SJSA1 (cell line): ENCODE results near the gene PREB. TPM values are rescaled to one million over a fixed set of nuclear protein-coding genes. Genes with fewer than 3 reads are reported as not detected.

ENCODE experiments used
- DNase-seq, 2 experiments: peaks; one replicate each; pipeline ENCODE4 v3.0.0-alpha.2; 2015 to 2020; ENCODE audit warnings: low spot score in 2 of 2, low read depth in 1 of 2
- H3K27ac ChIP-seq: fragments of 250-450 bp; sonication (Bioruptor Pico); 2 replicates; pipeline ENCODE4 v1.5.1; 2020; ENCODE audit warnings: mild to moderate bottlenecking, moderate library complexity
- H3K27me3 ChIP-seq: fragments of 250-450 bp; sonication (Bioruptor Pico); replicated peaks from 2 replicates; pipeline ENCODE4 v1.5.1; 2020; ENCODE audit warnings: mild to moderate bottlenecking, moderate library complexity
- H3K36me3 ChIP-seq: fragments of 250-450 bp; sonication (Bioruptor Pico); 2 replicates; pipeline ENCODE4 v1.5.1; 2020; ENCODE audit warnings: mild to moderate bottlenecking
- H3K4me1 ChIP-seq: fragments of 250-450 bp; sonication (Bioruptor Pico); replicated peaks from 2 replicates; pipeline ENCODE4 v1.6.1; 2021; ENCODE audit warnings: mild to moderate bottlenecking
- H3K4me3 ChIP-seq: fragments of 250-450 bp; sonication (Bioruptor Pico); 2 replicates; pipeline ENCODE4 v1.5.1; 2020; ENCODE audit warnings: mild to moderate bottlenecking
- H3K9me3 ChIP-seq: fragments of 250-450 bp; sonication (Bioruptor Pico); replicated peaks from 2 replicates; pipeline ENCODE4 v1.5.1; 2020; ENCODE audit warnings: mild to moderate bottlenecking
- total RNA-seq: library from RNA; depleted of rRNA; stranded (reverse); fragments of >200 nt; shearing (Covaris generic); gene quantifications from 2 replicates; pipeline ENCODE4 v1.2.3, GENCODE V29; 2014

PREB gene
- total RNA-seq, 1 experiment from 2014 or later = 101 TPM

DNA sequence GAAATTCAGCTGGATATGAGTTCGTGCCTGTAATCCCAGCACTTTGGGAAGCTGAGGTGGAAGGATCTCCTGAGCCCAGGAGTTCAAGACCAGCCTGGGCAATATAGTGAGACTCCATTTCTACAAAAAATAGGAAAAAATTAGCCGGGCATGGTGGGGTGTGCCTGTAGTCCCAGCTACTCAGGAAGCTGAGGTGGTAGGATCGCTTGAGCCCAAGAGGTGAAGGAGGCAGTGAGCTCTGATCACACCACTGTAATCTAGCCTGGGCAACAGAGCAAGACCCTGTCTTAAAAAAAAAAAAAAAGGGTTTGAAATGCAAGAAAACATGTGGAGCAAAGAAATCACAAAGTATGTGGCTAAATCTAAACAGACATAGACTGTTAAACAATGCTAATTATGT is 25.4 kb downstream of the PREB start:
- Histone ChIP-seq H3K36me3 (no peaks in the 10 kb centered on the region), H3K4me3 (no peak overlapping the region)
- no peak for DNase-seq

GRCh38 chr2:27108221-27108620 is 26.2 kb downstream of the PREB start:
- DNase-seq = no peak
- Histone ChIP-seq H3K27ac (no peak overlapping the region), H3K4me1 (no peaks in the 10 kb centered on the region), H3K36me3 (no peaks in the 10 kb centered on the region), H3K27me3 (no peaks in the 10 kb centered on the region), H3K9me3 (no peaks in the 10 kb centered on the region; the same call in 1 of the 2 replicates), H3K4me3 (no peak overlapping the region)

More for the DNA sequence above, 25.4 kb downstream of the PREB start:
- H3K4me1 ChIP-seq = no peaks in the 10 kb centered on the region
- no peaks in the 10 kb centered on the region for H3K27me3 ChIP-seq
- H3K27ac ChIP-seq = no peak overlapping the region
- H3K9me3 ChIP-seq = no peaks in the 10 kb centered on the region; the same call in 1 of the 2 replicates

DNA sequence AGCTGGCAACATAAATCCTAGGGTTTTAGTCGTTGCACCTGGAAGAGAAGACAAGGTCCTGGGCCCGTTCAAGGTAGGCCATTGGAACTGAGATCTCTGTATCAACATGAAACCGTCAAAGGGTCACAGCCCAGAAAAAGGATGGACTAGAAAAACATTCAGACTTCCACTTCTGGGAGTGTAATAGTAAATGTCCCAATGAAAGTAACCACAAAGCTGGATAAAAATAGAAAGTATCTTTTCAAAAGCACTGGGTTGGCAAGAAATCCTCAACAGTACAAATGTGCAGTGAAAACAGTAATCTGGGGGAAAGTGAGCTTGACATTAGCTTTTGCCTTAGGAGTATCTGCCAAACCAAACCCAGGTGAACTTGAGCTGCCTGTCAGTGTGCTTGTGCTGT is 28.5 kb downstream of the PREB start:
- Histone ChIP-seq H3K27ac (no peak overlapping the region), H3K27me3 (no peaks in the 10 kb centered on the region), H3K36me3 (no peaks in the 10 kb centered on the region), H3K9me3 (no peaks in the 10 kb centered on the region; the same call in 1 of the 2 replicates), H3K4me1 (no peaks in the 10 kb centered on the region), H3K4me3 (no peak overlapping the region)
- no peak for DNase-seq

DNA sequence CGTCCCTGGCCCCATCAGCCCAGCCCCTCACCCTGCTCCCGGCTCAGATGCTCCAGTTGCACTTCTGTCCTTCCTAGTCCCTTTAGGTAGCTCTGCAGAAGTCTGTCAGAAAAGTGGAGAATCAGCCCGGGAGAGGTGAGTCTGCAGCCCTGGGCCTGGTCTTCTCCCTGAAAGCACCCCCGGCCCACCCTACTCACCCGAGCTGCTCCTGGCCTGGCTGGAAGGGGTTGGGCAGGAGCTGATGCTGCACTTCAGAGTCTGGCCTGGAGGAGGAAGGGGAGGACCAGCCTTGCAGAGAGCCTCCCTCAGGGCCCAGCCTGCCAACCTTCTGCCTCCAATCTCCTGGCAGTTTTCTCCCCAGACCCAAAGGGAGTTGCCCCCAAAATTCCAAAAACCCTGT is 32.1 kb downstream of the PREB start:
- H3K36me3 ChIP-seq = no peaks in the 10 kb centered on the region
- H3K4me1 ChIP-seq = no peaks in the 10 kb centered on the region
- DNase-seq = no peak
- H3K27ac ChIP-seq = no peak overlapping the region
- no peaks in the 10 kb centered on the region for H3K27me3 ChIP-seq
- no peak overlapping the region for H3K4me3 ChIP-seq
- H3K9me3 ChIP-seq = no peaks in the 10 kb centered on the region; the same call in 1 of the 2 replicates

- no peaks in the 10 kb centered on the region for H3K27me3 ChIP-seq
- no peak overlapping the region for H3K27ac ChIP-seq
- no peaks in the 10 kb centered on the region for H3K36me3 ChIP-seq
- no peak overlapping the region for H3K4me3 ChIP-seq
- H3K4me1 ChIP-seq = peaks cover 4% of the 10 kb centered on the region
- H3K9me3 ChIP-seq = no peaks in the 10 kb centered on the region
- DNase-seq = no peak
Measured at GRCh38 chr2:27100036-27100435, 34.4 kb downstream of the PREB start.

GRCh38 chr2:27099334-27099955 is 35.0 kb downstream of the PREB start:
- no peak for DNase-seq
- Histone ChIP-seq H3K36me3 (no peaks in the 10 kb centered on the region), H3K9me3 (no peaks in the 10 kb centered on the region), H3K27ac (no peak overlapping the region), H3K27me3 (no peaks in the 10 kb centered on the region), H3K4me3 (no peak overlapping the region), H3K4me1 (peaks cover 4% of the 10 kb centered on the region)

GRCh38 chr2:27097341-27097740 is 37.1 kb downstream of the PREB start:
- no peak overlapping the region for H3K27ac ChIP-seq

GRCh38 chr2:27096748-27097297 is 37.6 kb downstream of the PREB start:
- Histone ChIP-seq H3K4me1 (peaks cover 4% of the 10 kb centered on the region), H3K27me3 (no peaks in the 10 kb centered on the region), H3K27ac (no peak overlapping the region), H3K36me3 (no peaks in the 10 kb centered on the region), H3K4me3 (no peak overlapping the region), H3K9me3 (no peaks in the 10 kb centered on the region)
- DNase-seq = no peak

More at GRCh38 chr2:27097341-27097740, 37.1 kb downstream of the PREB start:
- no peaks in the 10 kb centered on the region for H3K9me3 ChIP-seq
- H3K27me3 ChIP-seq = no peaks in the 10 kb centered on the region
- DNase-seq = no peak
- peaks cover 4% of the 10 kb centered on the region for H3K4me1 ChIP-seq
- H3K36me3 ChIP-seq = no peaks in the 10 kb centered on the region
- H3K4me3 ChIP-seq = no peak overlapping the region

DNA sequence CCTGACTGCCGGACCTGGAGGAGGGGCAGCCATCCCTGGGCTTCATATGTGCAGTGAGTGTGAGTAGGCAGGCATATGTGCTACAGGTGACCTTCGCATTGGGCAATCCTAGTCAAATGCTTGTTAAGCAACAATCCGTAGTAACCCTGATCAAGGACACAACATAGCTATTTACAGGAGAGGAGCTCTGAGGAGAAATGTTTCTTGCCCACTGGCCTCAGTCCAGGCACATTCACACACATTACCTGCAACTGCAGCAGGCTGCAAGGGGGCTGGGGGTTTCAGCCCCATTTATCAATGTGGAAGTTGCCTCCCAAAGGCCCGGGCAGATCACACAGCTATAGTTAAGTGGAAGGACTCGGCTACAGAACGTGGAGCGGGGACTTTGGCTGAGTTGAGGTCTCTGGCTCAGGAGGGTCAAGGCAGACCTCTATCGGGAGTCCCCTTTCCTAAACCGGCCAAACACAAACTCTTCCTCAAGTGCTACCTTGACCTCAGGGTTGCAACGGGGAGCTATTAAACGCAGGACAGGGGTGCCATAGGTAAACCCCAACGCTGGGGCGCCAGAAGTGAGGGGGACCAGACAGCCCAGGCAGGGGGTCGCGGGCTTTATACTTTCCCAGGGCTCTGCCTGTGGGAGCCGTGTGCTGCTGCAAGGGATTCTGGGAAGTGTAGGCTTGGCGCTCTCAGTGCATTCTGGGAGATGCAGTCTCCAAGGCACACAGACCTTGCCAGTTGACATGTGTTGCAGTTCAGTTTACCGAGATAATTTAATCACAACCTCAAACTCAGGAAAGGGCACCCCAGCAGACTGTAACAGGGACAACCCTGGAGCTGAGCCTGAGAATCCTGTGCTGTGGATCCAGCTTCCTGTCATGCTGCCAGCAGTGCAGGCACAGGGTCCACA is 38.4 kb downstream of the PREB start:
- no peaks in the 10 kb centered on the region for H3K9me3 ChIP-seq
- peaks cover 4% of the 10 kb centered on the region for H3K4me1 ChIP-seq
- no peak for DNase-seq
- H3K36me3 ChIP-seq = no peaks in the 10 kb centered on the region
- no peaks in the 10 kb centered on the region for H3K27me3 ChIP-seq
- no peak overlapping the region for H3K4me3 ChIP-seq
- no peak overlapping the region for H3K27ac ChIP-seq

DNA sequence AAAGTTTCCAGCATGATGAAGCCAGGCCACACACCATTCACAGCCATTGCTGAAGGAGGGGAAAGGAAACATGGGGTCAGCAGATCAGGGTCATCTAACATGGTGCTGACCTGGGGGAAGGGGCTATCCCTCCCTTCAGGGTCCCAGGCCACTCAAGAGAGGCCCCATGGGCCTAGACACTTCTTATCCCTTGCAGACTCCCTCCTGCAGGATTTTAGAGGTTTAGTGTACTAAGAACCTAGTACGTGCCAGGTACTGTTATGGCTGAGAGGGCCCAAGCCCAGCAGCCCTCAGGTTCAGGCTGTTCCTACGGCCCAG is 39.0 kb downstream of the PREB start:
- H3K36me3 ChIP-seq = no peaks in the 10 kb centered on the region
- no peak for DNase-seq
- H3K4me1 ChIP-seq = peaks cover 4% of the 10 kb centered on the region
- H3K27ac ChIP-seq = no peak overlapping the region
- no peak overlapping the region for H3K4me3 ChIP-seq
- no peaks in the 10 kb centered on the region for H3K27me3 ChIP-seq
- no peaks in the 10 kb centered on the region for H3K9me3 ChIP-seq

DNA sequence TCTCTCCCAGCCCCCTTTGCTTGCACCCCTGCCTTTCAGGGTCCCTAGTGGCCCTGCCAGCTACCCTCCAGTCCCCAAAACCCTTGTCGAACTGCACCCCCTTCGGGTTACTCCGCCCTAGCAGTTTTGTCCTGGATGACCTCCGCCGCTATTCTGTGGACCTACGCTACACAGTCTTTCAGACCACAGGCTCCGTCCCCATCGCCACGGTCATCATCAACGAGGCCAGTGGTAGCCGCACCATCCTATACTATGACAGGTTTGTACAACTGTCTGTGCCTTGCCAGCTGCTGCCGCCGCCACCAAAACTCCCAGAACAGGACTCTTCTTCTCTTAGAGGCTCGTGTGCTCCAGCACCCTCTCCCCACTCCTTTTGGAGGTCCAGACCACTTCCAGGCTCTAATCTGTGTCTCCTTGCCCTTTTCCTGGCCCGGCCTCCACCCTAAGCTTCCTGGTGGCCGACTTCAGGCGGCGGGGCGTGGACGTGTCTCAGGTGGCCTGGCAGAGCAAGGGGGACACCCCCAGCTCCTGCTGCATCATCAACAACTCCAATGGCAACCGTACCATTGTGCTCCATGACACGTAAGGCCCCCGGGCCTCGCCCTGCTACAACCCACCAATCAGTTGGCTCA is 40.0 kb downstream of the PREB start:
- H3K27me3 ChIP-seq = no peaks in the 10 kb centered on the region
- H3K36me3 ChIP-seq = no peaks in the 10 kb centered on the region
- no peak overlapping the region for H3K4me3 ChIP-seq
- no peaks in the 10 kb centered on the region for H3K9me3 ChIP-seq
- H3K27ac ChIP-seq = no peak overlapping the region
- peaks cover 4% of the 10 kb centered on the region for H3K4me1 ChIP-seq
- no peak for DNase-seq

GRCh38 chr2:27093430-27094352 is 40.7 kb downstream of the PREB start:
- H3K4me1 ChIP-seq = peaks cover 4% of the 10 kb centered on the region
- no peak overlapping the region for H3K4me3 ChIP-seq
- H3K9me3 ChIP-seq = no peaks in the 10 kb centered on the region
- H3K36me3 ChIP-seq = no peaks in the 10 kb centered on the region
- H3K27ac ChIP-seq = no peak overlapping the region
- no peak for DNase-seq
- H3K27me3 ChIP-seq = no peaks in the 10 kb centered on the region
